ENCODE results near the gene TMEM178B. TPM values are rescaled to one million over a fixed set of nuclear protein-coding genes. Genes with fewer than 3 reads are reported as not detected.

Gene TMEM178B
- total RNA-seq, 1 donor, result 0.09 TPM

GRCh38 chr7:141460781-141461715 is 387.2 kb downstream of the TMEM178B start:
- TF ChIP-seq, protein P1, sequence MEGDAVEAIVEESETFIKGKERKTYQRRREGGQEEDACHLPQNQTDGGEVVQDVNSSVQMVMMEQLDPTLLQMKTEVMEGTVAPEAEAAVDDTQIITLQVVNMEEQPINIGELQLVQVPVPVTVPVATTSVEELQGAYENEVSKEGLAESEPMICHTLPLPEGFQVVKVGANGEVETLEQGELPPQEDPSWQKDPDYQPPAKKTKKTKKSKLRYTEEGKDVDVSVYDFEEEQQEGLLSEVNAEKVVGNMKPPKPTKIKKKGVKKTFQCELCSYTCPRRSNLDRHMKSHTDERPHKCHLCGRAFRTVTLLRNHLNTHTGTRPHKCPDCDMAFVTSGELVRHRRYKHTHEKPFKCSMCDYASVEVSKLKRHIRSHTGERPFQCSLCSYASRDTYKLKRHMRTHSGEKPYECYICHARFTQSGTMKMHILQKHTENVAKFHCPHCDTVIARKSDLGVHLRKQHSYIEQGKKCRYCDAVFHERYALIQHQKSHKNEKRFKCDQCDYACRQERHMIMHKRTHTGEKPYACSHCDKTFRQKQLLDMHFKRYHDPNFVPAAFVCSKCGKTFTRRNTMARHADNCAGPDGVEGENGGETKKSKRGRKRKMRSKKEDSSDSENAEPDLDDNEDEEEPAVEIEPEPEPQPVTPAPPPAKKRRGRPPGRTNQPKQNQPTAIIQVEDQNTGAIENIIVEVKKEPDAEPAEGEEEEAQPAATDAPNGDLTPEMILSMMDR (IDR thresholded peaks at IDR 0.05; ENCODE audit: insufficient read depth, low read length), result no peak
- H3K4me3 ChIP-seq (ENCODE audit: low read depth, low read length), result no peak overlapping the region
- DNase-seq (ENCODE audit: low read depth), result peak; percentile 9

DNA sequence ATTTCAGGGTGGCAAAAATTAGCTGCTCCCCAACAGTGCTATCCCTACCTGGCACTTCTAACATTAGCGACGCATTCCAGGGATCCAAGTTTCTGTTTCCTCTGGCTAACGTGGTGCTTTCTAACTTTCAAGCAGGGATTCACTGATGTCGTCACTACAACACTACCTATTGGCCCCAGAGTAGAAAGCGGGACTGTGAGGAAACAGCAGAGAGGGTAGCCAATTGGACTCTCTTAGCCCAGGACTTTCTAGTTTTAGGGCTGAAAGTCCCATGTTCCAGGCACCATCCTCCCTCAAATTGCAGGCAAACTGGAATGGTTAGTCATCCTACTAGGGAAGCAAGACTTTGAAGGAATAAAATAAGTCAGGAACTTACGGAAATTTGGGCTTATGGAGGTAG is 388.1 kb downstream of the TMEM178B start:
- TF ChIP-seq, protein P1 (IDR thresholded peaks at IDR 0.05; ENCODE audit: insufficient read depth, low read length), result no peak
- no peak overlapping the region for H3K4me3 ChIP-seq (ENCODE audit: low read depth, low read length)
- no peak for DNase-seq (ENCODE audit: low read depth)

GRCh38 chr7:141462958-141463357 is 389.1 kb downstream of the TMEM178B start:
- H3K4me3 ChIP-seq (ENCODE audit: low read depth, low read length), result no peak overlapping the region
- DNase-seq (ENCODE audit: low read depth), result no peak
- TF ChIP-seq, protein P1 (IDR thresholded peaks at IDR 0.05; ENCODE audit: insufficient read depth, low read length), result no peak

DNA sequence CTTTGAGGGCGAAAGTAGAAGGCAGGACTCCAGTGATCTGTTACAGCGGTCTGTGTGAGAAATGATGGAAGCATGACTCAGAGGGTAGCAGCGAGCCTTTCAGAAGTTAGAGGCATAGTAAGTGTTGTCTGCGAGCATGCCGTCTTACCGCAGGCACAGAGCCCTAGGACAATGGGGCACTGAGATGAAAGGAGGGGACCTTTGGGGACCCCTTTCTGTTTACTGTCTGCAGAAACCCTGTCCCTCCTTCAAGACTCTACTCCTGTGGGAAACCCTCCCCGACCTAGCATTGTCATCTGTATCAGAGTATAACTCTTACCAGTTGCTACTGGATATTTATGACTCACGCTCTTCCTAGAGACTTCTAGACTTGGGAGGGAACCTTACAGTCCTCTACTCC is 390.1 kb downstream of the TMEM178B start:
- TF ChIP-seq, protein P1 (IDR thresholded peaks at IDR 0.05; ENCODE audit: insufficient read depth, low read length), result no peak
- no peak for DNase-seq (ENCODE audit: low read depth)
- H3K4me3 ChIP-seq (ENCODE audit: low read depth, low read length), result no peak overlapping the region

- no peak overlapping the region for H3K4me3 ChIP-seq (ENCODE audit: low read depth, low read length)
- TF ChIP-seq, protein P1 (IDR thresholded peaks at IDR 0.05; ENCODE audit: insufficient read depth, low read length), result no peak
- DNase-seq (ENCODE audit: low read depth), result no peak
These were observed 390.7 kb downstream of the TMEM178B start for GRCh38 chr7:141464551-141464950.

GRCh38 chr7:141466151-141466904 is 392.5 kb downstream of the TMEM178B start:
- no peak for DNase-seq (ENCODE audit: low read depth)
- no peak overlapping the region for H3K4me3 ChIP-seq (ENCODE audit: low read depth, low read length)
- TF ChIP-seq, protein P1 (IDR thresholded peaks at IDR 0.05; ENCODE audit: insufficient read depth, low read length), result no peak

Measured in fibroblast of the aortic adventitia (primary cell).